Lung (tissue), 12 donors: ENCODE results near the gene SVOP. TPM values are rescaled to one million over a fixed set of nuclear protein-coding genes. Genes with fewer than 3 reads are reported as not detected.
A peak's percentile ranks its signal among the peaks of the same experiment; 100 is the strongest.

Experiments
- ATAC-seq: fragments of 200-7000 bp; cut with Tn5 transposase; one replicate; pipeline ENCODE4 v1.9.1; 2020; ENCODE audit warnings: moderate number of reproducible peaks; ENCODE audit not compliant: insufficient read depth, low FRiP score
- DNase-seq, 3 donors: peaks; one replicate each; pipeline ENCODE4 v3.0.0-alpha.2; 2013 to 2017
- H3K27ac ChIP-seq, 2 donors: one replicate each; pipeline ENCODE4 v1.5.1; 2013; ENCODE audit warnings: mild to moderate bottlenecking in 2 of 2, moderate library complexity in 2 of 2, control low read depth in 1 of 2, inconsistent platforms in 1 of 2, low read depth in 1 of 2, low read length in 1 of 2
- H3K27me3 ChIP-seq, 3 donors: one replicate each; pipeline ENCODE4 v1.5.1; 2013; ENCODE audit warnings: low read length in 2 of 3; ENCODE audit not compliant: control insufficient read depth in 3 of 3, insufficient read depth in 3 of 3
- H3K36me3 ChIP-seq, 4 donors: one replicate each; pipeline ENCODE4 v1.5.1; 2013; ENCODE audit warnings: low read length in 4 of 4, mild to moderate bottlenecking in 1 of 4, moderate library complexity in 1 of 4; ENCODE audit not compliant: control insufficient read depth in 4 of 4, insufficient read depth in 4 of 4
- H3K4me1 ChIP-seq, 5 donors: one replicate each; pipeline ENCODE4 v1.5.1; 2013; ENCODE audit warnings: low read length in 5 of 5, mild to moderate bottlenecking in 2 of 5, moderate library complexity in 1 of 5; ENCODE audit not compliant: control insufficient read depth in 5 of 5, insufficient read depth in 5 of 5
- H3K4me3 ChIP-seq: one replicate; pipeline ENCODE4 v1.5.1; 2013; ENCODE audit warnings: mild to moderate bottlenecking, control low read depth, moderate library complexity
- H3K9ac ChIP-seq, 2 donors: one replicate each; pipeline ENCODE4 v1.5.1; 2013; ENCODE audit warnings: low read length in 2 of 2, control low read depth in 1 of 2; ENCODE audit not compliant: insufficient read depth in 1 of 2
- H3K9me3 ChIP-seq, 4 donors: one replicate each; pipeline ENCODE4 v1.5.1; 2013; ENCODE audit warnings: low read length in 3 of 4, mild to moderate bottlenecking in 1 of 4, moderate library complexity in 1 of 4; ENCODE audit not compliant: control insufficient read depth in 4 of 4, insufficient read depth in 3 of 4
- CTCF ChIP-seq: IDR thresholded peaks from 2 replicates; pipeline ENCODE4 v1.5.1; 2012; ENCODE audit warnings: mild to moderate bottlenecking; ENCODE audit errors: control extremely low read depth, extremely low read depth
- WGBS, 2 donors: extraction: QIAGEN DNeasy Blood & Tissue Kit; methylation state at CpG; one replicate each; pipeline ENCODE4 v1.1.7; 2013; 5-methylcytosine and 5-hydroxymethylcytosine counted together
- polyA plus RNA-seq, 2 donors: library from polyadenylated mRNA; stranded (reverse); fragments of 200-250 nt; gene quantifications; one replicate each; pipeline ENCODE4 v1.2.1, GENCODE V29; 2013
- total RNA-seq, 2 donors: library from RNA; depleted of rRNA in 1 of 2; stranded (reverse); fragments of >200 nt in 1 of 2; gene quantifications; one replicate each; pipeline ENCODE4 v1.2.1, GENCODE V29; 2014 to 2021
- donor health status: control.
- donor health status: control.
- donor health status: Bipolar disorder and iron deficiency.
- donor health status: healthy.
- donor health status: DM: yes; HTN: yes; CAD: no.

The SVOP gene
- total and polyA plus RNA-seq, 4 donors: 0.11 TPM; not detected in 3

GRCh38 chr12:108969622-108970021, 51.2 kb downstream of the SVOP start:
- Histone ChIP-seq H3K36me3 (no peaks in the 10 kb centered on the region), H3K9ac (no peak overlapping the region), H3K27me3 (peaks cover 0 to 3% (median 0%) of the 10 kb centered on the region in 3 donors), H3K4me3 (no peak overlapping the region), H3K27ac (no peak overlapping the region), H3K9me3 (peaks cover 0 to 3% (median 0%) of the 10 kb centered on the region in 4 donors), H3K4me1 (no peaks in the 10 kb centered on the region)
- no peak for TF ChIP-seq CTCF
- ATAC-seq (no peak), DNase-seq (no peak)
- 88 to 92% methylated on average over 2 of the region's 2 CpGs for WGBS, 2 donors

GRCh38 chr12:108967869-108968540, 52.9 kb downstream of the SVOP start:
- Histone ChIP-seq H3K4me1 (no peaks in the 10 kb centered on the region), H3K9ac (no peak overlapping the region), H3K4me3 (no peak overlapping the region), H3K27me3 (peaks cover 0 to 3% (median 0%) of the 10 kb centered on the region in 3 donors), H3K27ac (no peak overlapping the region), H3K36me3 (no peaks in the 10 kb centered on the region), H3K9me3 (peaks cover 0 to 2% (median 0%) of the 10 kb centered on the region in 4 donors)
- ATAC-seq (no peak), DNase-seq (peak in 1 of 3 donors; percentile 3)
- no peak for TF ChIP-seq CTCF
- 39 to 82% methylated on average over 2 of the region's 2 CpGs for WGBS, 2 donors

GRCh38 chr12:108966378-108967151, 54.3 kb downstream of the SVOP start:
- no peak overlapping the region for H3K9ac ChIP-seq
- peak overlapping the region in 1 of 2 donors; percentile 71 for H3K27ac ChIP-seq
- peaks cover 0 to 3% (median 0%) of the 10 kb centered on the region in 3 donors for H3K27me3 ChIP-seq
- no peak for DNase-seq
- ATAC-seq: no peak
- H3K9me3 ChIP-seq: no peaks in the 10 kb centered on the region
- WGBS, 2 donors: 90 to 94% methylated on average over 9 of the region's 9 CpGs
- no peak for TF ChIP-seq CTCF
- no peaks in the 10 kb centered on the region for H3K4me1 ChIP-seq
- no peak overlapping the region for H3K4me3 ChIP-seq
- H3K36me3 ChIP-seq: no peaks in the 10 kb centered on the region
